Effector memory CD4-positive, alpha-beta T cell (primary cell): ENCODE measurements around the gene TADA2A.
A peak's percentile ranks its signal among the peaks of the same experiment; 100 is the strongest.
"Not testable (repeated sequence)": the region's sequence is repeated elsewhere in the genome, so short reads cannot be mapped to it uniquely, and the experiment has no call there.

Experiments
- DNase-seq, 3 donors: peaks; one replicate each; pipeline ENCODE4 v3.0.0-alpha.2; 2020
- H3K27ac ChIP-seq: 2 replicates; pipeline ENCODE4 v1.7.0; 2013; ENCODE audit warnings: mild to moderate bottlenecking, low read length, moderate library complexity; ENCODE audit not compliant: insufficient read depth, poor library complexity, severe bottlenecking
- H3K27me3 ChIP-seq: replicated peaks from 2 replicates; pipeline ENCODE4 v1.7.0; 2013; ENCODE audit warnings: mild to moderate bottlenecking, low read length; ENCODE audit not compliant: insufficient read depth, control insufficient read depth, poor library complexity, severe bottlenecking
- H3K36me3 ChIP-seq: 2 replicates; pipeline ENCODE4 v1.7.0; 2013; ENCODE audit warnings: mild to moderate bottlenecking, low read length, moderate library complexity; ENCODE audit not compliant: control insufficient read depth, insufficient read depth
- H3K4me1 ChIP-seq: 2 replicates; pipeline ENCODE4 v1.7.0; 2013; ENCODE audit warnings: low read length, mild to moderate bottlenecking; ENCODE audit not compliant: control insufficient read depth, insufficient read depth, poor library complexity, severe bottlenecking
- H3K4me3 ChIP-seq: 2 replicates; pipeline ENCODE4 v1.7.0; 2013; ENCODE audit warnings: low read length, low read depth, mild to moderate bottlenecking; ENCODE audit not compliant: insufficient read depth, poor library complexity, severe bottlenecking
- H3K9me3 ChIP-seq: 2 replicates; pipeline ENCODE4 v1.7.0; 2013; ENCODE audit warnings: mild to moderate bottlenecking, low read length, moderate library complexity; ENCODE audit not compliant: control insufficient read depth

TADA2A gene

DNA sequence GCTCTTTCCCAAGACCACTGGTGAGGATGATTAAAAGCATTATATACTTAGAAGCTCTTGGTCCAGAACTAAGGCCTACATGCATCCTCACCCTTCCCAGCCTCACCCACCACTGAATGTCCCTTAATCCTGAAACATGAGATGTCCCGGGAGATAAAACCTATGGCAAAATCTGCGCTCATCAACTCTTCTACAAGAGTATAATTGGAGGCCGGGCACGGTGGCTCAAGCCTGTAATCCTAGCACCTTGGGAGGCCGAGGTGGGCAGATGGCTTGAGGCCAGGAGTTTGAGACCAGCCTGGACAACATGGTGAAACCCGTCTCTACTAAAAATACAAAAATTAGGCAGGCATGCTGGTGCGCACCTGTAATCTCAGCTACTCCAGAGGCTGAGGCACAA lies 13.3 kb upstream of the TADA2A start:
- Histone ChIP-seq H3K36me3 (no peaks in the 10 kb centered on the region), H3K4me3 (no peak overlapping the region), H3K4me1 (no peaks in the 10 kb centered on the region), H3K27ac (no peak overlapping the region), H3K27me3 (no peaks in the 10 kb centered on the region), H3K9me3 (no peaks in the 10 kb centered on the region)
- no peak for DNase-seq

- no peaks in the 10 kb centered on the region for H3K9me3 ChIP-seq
- H3K4me1 ChIP-seq: no peaks in the 10 kb centered on the region
- no peaks in the 10 kb centered on the region for H3K27me3 ChIP-seq
- no peak overlapping the region for H3K27ac ChIP-seq
- no peak for DNase-seq
- no peak overlapping the region for H3K4me3 ChIP-seq
- no peaks in the 10 kb centered on the region for H3K36me3 ChIP-seq
Observed at GRCh38 chr17:37399265-37399803, 7.4 kb upstream of the TADA2A start.

GRCh38 chr17:37400505-37400904 lies 6.2 kb upstream of the TADA2A start:
- Histone ChIP-seq H3K27me3 (no peaks in the 10 kb centered on the region), H3K9me3 (no peaks in the 10 kb centered on the region), H3K27ac (no peak overlapping the region), H3K4me3 (no peak overlapping the region), H3K36me3 (no peaks in the 10 kb centered on the region), H3K4me1 (no peaks in the 10 kb centered on the region)
- DNase-seq: no peak

- not testable (repeated sequence) for H3K36me3 ChIP-seq, DNase-seq, H3K9me3 ChIP-seq, H3K27ac ChIP-seq, H3K27me3 ChIP-seq, H3K4me1 ChIP-seq
- H3K4me3 ChIP-seq: peak overlapping the region; percentile 90
Observed at GRCh38 chr17:37405522-37405921, 1.2 kb upstream of the TADA2A start.

DNA sequence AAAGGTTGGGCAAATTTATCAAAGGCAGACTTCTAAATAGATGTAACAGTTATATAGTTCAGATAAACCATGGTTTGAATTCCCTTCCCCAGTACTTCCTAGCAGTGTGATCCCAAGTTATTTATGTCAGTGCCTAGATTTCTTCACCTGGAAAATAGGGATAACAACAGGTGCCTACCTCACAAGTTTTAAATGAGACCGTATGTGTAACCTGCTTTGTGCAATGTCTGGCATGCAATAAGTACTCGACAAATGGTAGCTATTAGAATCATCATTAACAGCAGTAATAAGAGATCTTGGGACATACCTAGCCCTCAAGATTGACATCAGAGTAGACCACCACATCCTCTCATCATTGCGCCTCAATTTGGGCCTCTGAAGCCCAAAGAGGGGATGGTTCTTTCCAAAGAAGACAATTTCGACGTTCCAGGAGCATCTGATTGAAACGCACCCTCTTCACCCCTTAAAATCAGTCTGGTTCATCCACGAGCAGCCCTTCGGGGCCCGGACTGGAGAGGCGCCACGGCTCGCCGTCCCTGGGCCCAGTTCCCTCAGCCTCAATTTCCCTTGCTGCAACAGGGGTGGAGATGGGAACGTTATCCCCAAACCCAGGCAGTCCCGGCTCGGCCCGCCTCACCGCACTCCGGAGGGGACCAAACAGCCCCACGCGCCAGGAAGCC lies 591 bp upstream of the TADA2A start:
- Histone ChIP-seq H3K4me3 (peak overlapping the region; percentile 90), H3K27ac (peak overlapping the region; percentile 61), H3K36me3 (no peaks in the 10 kb centered on the region), H3K9me3 (no peaks in the 10 kb centered on the region), H3K27me3 (no peaks in the 10 kb centered on the region), H3K4me1 (peaks cover 4% of the 10 kb centered on the region)
- no peak for DNase-seq

DNA sequence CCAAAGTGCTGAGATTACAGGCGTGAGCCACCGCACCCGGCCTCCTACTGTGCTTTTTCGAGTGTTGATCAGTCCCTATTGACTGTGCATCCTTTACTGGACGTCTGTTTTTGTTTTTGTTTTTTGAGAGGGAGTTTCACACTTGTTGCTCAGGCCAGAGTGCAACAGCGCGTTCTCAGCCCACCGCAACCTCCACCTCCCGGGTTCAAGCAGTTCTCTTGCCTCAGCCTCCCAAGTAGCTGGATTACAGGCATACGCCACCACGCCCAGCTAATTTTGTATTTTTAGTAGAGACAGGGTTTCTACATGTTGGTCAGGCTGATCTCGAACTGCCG lies 1.4 kb downstream of the TADA2A start:
- not testable (repeated sequence) for H3K4me3 ChIP-seq, H3K4me1 ChIP-seq, H3K36me3 ChIP-seq, H3K27me3 ChIP-seq, H3K27ac ChIP-seq, DNase-seq, H3K9me3 ChIP-seq

DNA sequence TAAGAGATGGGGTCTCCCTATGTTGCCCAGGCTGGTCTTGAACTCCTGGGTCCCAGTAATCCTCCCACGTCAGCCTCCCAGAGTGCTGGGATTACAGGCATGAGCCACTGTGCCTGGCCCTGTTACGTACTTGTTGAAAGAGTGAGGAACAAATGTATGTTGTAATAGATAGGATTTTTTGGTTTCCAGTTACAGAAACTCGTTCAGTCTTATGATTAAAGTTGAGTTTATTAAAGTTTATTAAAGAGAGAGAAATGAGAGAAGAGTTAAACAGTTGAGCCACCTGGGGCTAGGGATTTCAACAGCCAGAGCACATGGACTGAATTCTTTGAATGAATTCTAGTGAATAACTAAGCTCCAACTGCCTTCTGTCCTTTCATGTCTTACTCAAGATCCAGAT lies 3.7 kb downstream of the TADA2A start:
- Histone ChIP-seq H3K36me3 (peaks cover 23% of the 10 kb centered on the region), H3K27ac (no peak overlapping the region), H3K9me3 (no peaks in the 10 kb centered on the region), H3K4me1 (peaks cover 4% of the 10 kb centered on the region), H3K4me3 (no peak overlapping the region), H3K27me3 (no peaks in the 10 kb centered on the region)
- DNase-seq: no peak

GRCh38 chr17:37413875-37414519 lies 7.3 kb downstream of the TADA2A start:
- H3K4me1 ChIP-seq: no peaks in the 10 kb centered on the region
- H3K9me3 ChIP-seq: no peaks in the 10 kb centered on the region
- no peak for DNase-seq
- no peak overlapping the region for H3K4me3 ChIP-seq
- H3K27ac ChIP-seq: no peak overlapping the region
- H3K27me3 ChIP-seq: no peaks in the 10 kb centered on the region
- peaks cover 27% of the 10 kb centered on the region for H3K36me3 ChIP-seq

DNA sequence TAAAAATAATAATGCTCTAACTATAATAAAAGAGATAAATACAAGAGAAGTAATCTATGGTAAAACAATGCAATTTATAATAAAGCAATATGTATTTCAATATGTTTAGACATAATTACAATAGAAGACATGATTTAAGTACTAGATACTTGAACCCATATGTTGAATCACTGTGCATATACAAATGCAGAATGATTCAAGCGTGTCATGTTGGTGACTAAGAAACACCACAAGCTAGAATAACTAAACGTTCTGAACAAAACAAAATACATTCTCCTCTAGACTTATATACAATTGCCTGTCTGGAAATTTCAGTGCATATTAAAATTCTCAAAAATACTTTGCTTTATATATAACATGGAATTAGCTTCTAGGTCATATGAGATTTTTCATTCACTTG lies 11.2 kb downstream of the TADA2A start:
- peaks cover 22% of the 10 kb centered on the region for H3K36me3 ChIP-seq
- H3K9me3 ChIP-seq: no peaks in the 10 kb centered on the region
- H3K27me3 ChIP-seq: no peaks in the 10 kb centered on the region
- H3K4me1 ChIP-seq: no peaks in the 10 kb centered on the region
- H3K4me3 ChIP-seq: no peak overlapping the region
- DNase-seq: no peak
- no peak overlapping the region for H3K27ac ChIP-seq

DNA sequence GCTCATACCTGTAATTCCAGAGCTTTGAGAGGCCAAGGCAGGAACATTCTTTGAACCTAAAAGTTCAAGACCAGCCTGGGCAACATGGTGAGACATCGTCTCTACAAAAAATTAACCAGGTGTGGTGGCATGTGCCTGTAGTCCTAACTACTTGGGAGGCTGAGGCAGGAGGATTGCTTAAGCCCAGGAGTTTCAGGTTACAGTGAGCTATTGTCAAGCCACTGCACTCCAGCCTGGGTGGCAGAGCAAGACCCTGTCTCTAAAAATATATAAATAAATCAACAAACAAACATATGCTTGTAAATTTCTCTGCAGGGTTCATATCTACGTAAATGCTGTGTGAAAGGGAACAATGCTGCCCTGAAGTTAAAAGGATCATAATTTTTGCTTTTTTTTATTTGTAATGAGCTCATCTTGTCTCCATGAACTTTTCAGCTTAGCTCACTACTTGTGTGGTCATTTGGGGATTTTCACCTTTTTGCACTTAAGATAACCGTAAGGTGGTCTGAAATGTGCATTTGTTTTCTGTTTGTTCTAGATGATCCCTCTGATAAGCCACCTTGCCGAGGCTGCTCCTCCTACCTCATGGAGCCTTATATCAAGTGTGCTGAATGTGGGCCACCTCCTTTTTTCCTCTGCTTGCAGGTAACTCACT lies 16.4 kb downstream of the TADA2A start:
- Histone ChIP-seq H3K27ac (no peak overlapping the region), H3K36me3 (peaks cover 36% of the 10 kb centered on the region), H3K27me3 (no peaks in the 10 kb centered on the region), H3K9me3 (no peaks in the 10 kb centered on the region), H3K4me1 (no peaks in the 10 kb centered on the region), H3K4me3 (no peak overlapping the region)
- DNase-seq: no peak
